Prostate gland (tissue), 2 donors: Measurements from ENCODE around the gene DGKI. TPM values are rescaled to one million over a fixed set of nuclear protein-coding genes. Genes with fewer than 3 reads are reported as not detected.

Source experiments
- DNase-seq: peaks from one replicate; pipeline ENCODE4 v3.0.0-alpha.2; 2019; ENCODE audit warnings: low spot score
- H3K27ac ChIP-seq, 2 donors: fragments of 200-600 bp; sonication (generic); 2 replicates each; pipeline ENCODE4 v1.5.1; 2017 to 2019
- H3K27me3 ChIP-seq: fragments of 200-600 bp; sonication (generic); replicated peaks from 2 replicates; pipeline ENCODE4 v1.5.1; 2019; ENCODE audit not compliant: insufficient read depth
- H3K36me3 ChIP-seq, 2 donors: fragments of 200-600 bp; sonication (generic); 1 replicate in 1 of 2; 2 replicates in 1 of 2; pipeline versions ENCODE4 v1.5.1 to v1.8.1; 2017 to 2019
- H3K4me1 ChIP-seq: fragments of 200-600 bp; sonication (generic); replicated peaks from 2 replicates; pipeline ENCODE4 v1.5.1; 2019
- H3K4me3 ChIP-seq, 2 donors: fragments of 200-600 bp; sonication (generic); 2 replicates each; pipeline ENCODE4 v1.5.1; 2017 to 2019
- H3K9me3 ChIP-seq: fragments of 200-600 bp; sonication (generic); 2 replicates; pipeline ENCODE4 v1.5.1; 2017
- CTCF ChIP-seq, 4 experiments: fragments of 200-600 bp in 2 of 4; fragments of 450-650 bp in 2 of 4; sonication (generic) in 2 of 4; IDR thresholded peaks; 1 replicate in 3 of 4; 2 replicates in 1 of 4; pipeline ENCODE4 v1.5.1; 2016 to 2019; ENCODE audit warnings: antibody characterized with exemption in 4 of 4, mild to moderate bottlenecking in 2 of 4, moderate library complexity in 2 of 4
- POLR2A ChIP-seq: fragments of 450-650 bp; IDR thresholded peaks from one replicate; pipeline ENCODE4 v1.6.1; 2016; ENCODE audit warnings: antibody characterized with exemption, mild to moderate bottlenecking
- POLR2AphosphoS5 ChIP-seq: sonication (generic); formaldehyde crosslinking; IDR thresholded peaks from one replicate; pipeline ENCODE4 v1.6.1; 2017; ENCODE audit warnings: antibody characterized with exemption
- WGBS: methylation state at CpG from one replicate; pipeline ENCODE4 v1.1.5; 2018; 5-methylcytosine and 5-hydroxymethylcytosine counted together
- intact Hi-C: fragments of 100-400 bp; cut with DNase I; formaldehyde crosslinking; loops from one replicate; pipeline ENCODE4 v1.14.2; 2022
- total RNA-seq, 2 donors: library from RNA; depleted of rRNA; stranded (reverse); fragments of >200 nt; gene quantifications; one replicate each; pipeline ENCODE4 v1.1.0, GENCODE V29; 2016

DGKI gene
- total RNA-seq, 2 donors from 2014 or later: 0.32 to 1.5 TPM

GRCh38 chr7:137590756-137591305, 255.9 kb downstream of the DGKI start:
- no peak for TF ChIP-seq POLR2AphosphoS5
- no peak for TF ChIP-seq CTCF (IDR thresholded peaks at IDR 0.05)
- no peak for TF ChIP-seq POLR2A
- Histone ChIP-seq H3K27me3 (no peaks in the 10 kb centered on the region), H3K4me1 (no peaks in the 10 kb centered on the region), H3K27ac (no peak overlapping the region), H3K9me3 (no peaks in the 10 kb centered on the region), H3K4me3 (no peak overlapping the region), H3K36me3 (no peaks in the 10 kb centered on the region)
- 91% methylated on average over 15 of the region's 15 CpGs for WGBS
- intact Hi-C loops: no loop called here
- no peak for DNase-seq

- TF ChIP-seq POLR2AphosphoS5 (no peak), CTCF (IDR thresholded peaks at IDR 0.05) (no peak), POLR2A (no peak)
- Histone ChIP-seq H3K36me3 (no peaks in the 10 kb centered on the region), H3K27ac (no peak overlapping the region), H3K27me3 (no peaks in the 10 kb centered on the region), H3K9me3 (no peaks in the 10 kb centered on the region), H3K4me1 (no peaks in the 10 kb centered on the region), H3K4me3 (no peak overlapping the region)
- WGBS: 81% methylated on average over 7 of the region's 7 CpGs
- intact Hi-C loops: no loop called here
- DNase-seq: no peak
Measured at GRCh38 chr7:137590071-137590755, 256.6 kb downstream of the DGKI start.

- Histone ChIP-seq H3K9me3 (no peaks in the 10 kb centered on the region), H3K36me3 (no peaks in the 10 kb centered on the region), H3K27ac (no peak overlapping the region), H3K4me1 (no peaks in the 10 kb centered on the region), H3K27me3 (no peaks in the 10 kb centered on the region), H3K4me3 (no peak overlapping the region)
- WGBS: 67% methylated on average over 5 of the region's 5 CpGs
- DNase-seq: no peak
- TF ChIP-seq POLR2AphosphoS5 (no peak), CTCF (IDR thresholded peaks at IDR 0.05) (no peak), POLR2A (no peak)
- intact Hi-C loops: no loop called here
Measured at GRCh38 chr7:137587326-137587725, 259.4 kb downstream of the DGKI start.

- DNase-seq: no peak
- intact Hi-C loops: no loop called here
- Histone ChIP-seq H3K9me3 (no peaks in the 10 kb centered on the region), H3K4me3 (no peak overlapping the region), H3K27ac (no peak overlapping the region), H3K36me3 (no peaks in the 10 kb centered on the region), H3K27me3 (no peaks in the 10 kb centered on the region), H3K4me1 (no peaks in the 10 kb centered on the region)
- TF ChIP-seq POLR2AphosphoS5: no peak
- WGBS: 85% methylated on average over 3 of the region's 3 CpGs
Measured at GRCh38 chr7:137585591-137585990, 261.2 kb downstream of the DGKI start.

- intact Hi-C loops: no loop called here
- Histone ChIP-seq H3K27me3 (no peaks in the 10 kb centered on the region), H3K27ac (no peak overlapping the region), H3K4me3 (no peak overlapping the region), H3K4me1 (no peaks in the 10 kb centered on the region), H3K36me3 (no peaks in the 10 kb centered on the region), H3K9me3 (no peaks in the 10 kb centered on the region)
- TF ChIP-seq POLR2AphosphoS5: no peak
- TF ChIP-seq CTCF (IDR thresholded peaks at IDR 0.05): no peak
- TF ChIP-seq POLR2A: no peak
- WGBS: 51% methylated on average over 1 of the region's 1 CpG
- DNase-seq: no peak
Measured at GRCh38 chr7:137583172-137583571, 263.6 kb downstream of the DGKI start.
